ENCODE results near the gene ARHGAP5. TPM values are rescaled to one million over a fixed set of nuclear protein-coding genes. Genes with fewer than 3 reads are reported as not detected.
A peak's percentile ranks its signal among the peaks of the same experiment; 100 is the strongest.

ARHGAP5 gene
- total and polyA plus RNA-seq, 9 of the 15 experiments (the other 6 are each of a cell fraction or from before 2014, with no cell fraction given): 3.1 to 21.8 (median 12.1) TPM

GRCh38 chr14:32201193-32201815, 124.2 kb downstream of the ARHGAP5 start (continued):
- TF ChIP-seq PHF21A (IDR thresholded peaks at IDR 0.05; ENCODE audit: borderline replicate concordance, low read depth) (peak; percentile 59; the same call in 1 of the 2 replicates), BDP1 (IDR thresholded peaks at IDR 0.05; ENCODE audit: insufficient read depth, insufficient read length) (no peak), ZBTB7A (IDR thresholded peaks at IDR 0.05; ENCODE audit: borderline replicate concordance, control insufficient read depth, low read depth, low read length) (peak; percentile 44; the same call in 1 of the 2 replicates), POLR2AphosphoS5 (IDR thresholded peaks at IDR 0.05; ENCODE audit: control insufficient read depth, insufficient read depth, low read depth, low read length) (no peak), POLR2B (IDR thresholded peaks at IDR 0.05; ENCODE audit: low read depth, partially characterized antibody) (no peak), BHLHE40 (IDR thresholded peaks at IDR 0.05; ENCODE audit: low read length) (peak; percentile 53; the same call in 1 of the 2 replicates), NR2C2 (CRISPR knock-in tag; IDR thresholded peaks at IDR 0.05) (no peak), NR2C2 (tag; IDR thresholded peaks at IDR 0.05) (peak; percentile 73), CEBPZ (IDR thresholded peaks at IDR 0.05; ENCODE audit: borderline replicate concordance, low read depth, low read length) (no peak), ZNF830 (CRISPR knock-in tag; IDR thresholded peaks at IDR 0.05) (no peak), ZNF668 (CRISPR knock-in tag; IDR thresholded peaks at IDR 0.05) (no peak), CBX5 (IDR thresholded peaks at IDR 0.05; ENCODE audit: borderline replicate concordance, low read depth) (no peak), SAFB (IDR thresholded peaks at IDR 0.05; ENCODE audit: borderline replicate concordance, low read depth, low read length) (no peak), ZNF165 (CRISPR knock-in tag; IDR thresholded peaks at IDR 0.05; ENCODE audit: borderline replicate concordance) (no peak), CHD4 (IDR thresholded peaks at IDR 0.05; ENCODE audit: insufficient read depth, insufficient replicate concordance, low read depth, low read length, poor library complexity, severe bottlenecking) (no peak), CBX2 (IDR thresholded peaks at IDR 0.05; ENCODE audit: insufficient read depth, low read length, poor library complexity, severe bottlenecking) (no peak), ZKSCAN1 (IDR thresholded peaks at IDR 0.05; ENCODE audit: low read depth, low read length) (no peak), NFIC (IDR thresholded peaks at IDR 0.05) (peak; percentile 53), CBFA2T2 (conservative IDR thresholded peaks at IDR 0.05) (no peak), TAF15 (IDR thresholded peaks at IDR 0.05; ENCODE audit: low read depth, low read length) (no peak), POLR2H (tag; IDR thresholded peaks at IDR 0.05; ENCODE audit: low read depth) (no peak), ZNF511 (CRISPR knock-in tag; IDR thresholded peaks at IDR 0.05) (no peak)

Measured in K562 (cell line).